ENCODE results near the gene PRKN. TPM values are rescaled to one million over a fixed set of nuclear protein-coding genes. Genes with fewer than 3 reads are reported as not detected.

The PRKN gene
- total and polyA plus RNA-seq, 2 experiments from 2014 or later: 1.2 to 2.3 TPM

DNA sequence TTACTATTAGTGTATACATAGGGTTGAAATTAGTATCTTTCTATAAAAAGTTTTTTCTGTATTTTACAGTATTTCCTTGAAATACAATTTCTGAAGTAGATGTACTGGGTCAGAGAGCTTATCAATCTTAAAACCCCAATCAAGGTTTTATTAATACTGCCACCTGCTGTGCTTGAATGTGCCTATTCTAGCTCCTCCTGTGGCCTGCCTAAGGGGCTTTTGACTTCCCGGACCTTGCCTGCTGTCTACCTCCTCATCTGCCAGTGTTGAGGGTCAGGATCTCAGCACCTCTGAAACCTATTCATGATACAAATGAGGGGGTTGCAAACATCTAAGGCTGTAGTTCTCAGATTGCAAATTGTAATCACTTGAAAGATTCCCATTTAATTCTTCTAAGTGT, 9.4 kb upstream of the PRKN start:
- DNase-seq: no peak
- Histone ChIP-seq H2AFZ (no peak overlapping the region), H4K20me1 (ENCODE audit: insufficient read depth) (no peaks in the 10 kb centered on the region), H3K4me1 (ENCODE audit: insufficient read depth) (no peaks in the 10 kb centered on the region), H3K9me3 (ENCODE audit: low read depth) (no peaks in the 10 kb centered on the region), H3F3A (ENCODE audit: insufficient read depth) (no peaks in the 10 kb centered on the region), H3K4me3 (no peak overlapping the region), H3K79me2 (ENCODE audit: insufficient read depth) (no peaks in the 10 kb centered on the region), H3K4me2 (ENCODE audit: unreplicated experiment) (no peak overlapping the region), H3K27ac (no peak overlapping the region), H3K27me3 (replicated peaks; ENCODE audit: insufficient read depth) (no peaks in the 10 kb centered on the region), H3K9me2 (ENCODE audit: insufficient read depth) (no peaks in the 10 kb centered on the region), H3K36me3 (ENCODE audit: low read depth) (no peaks in the 10 kb centered on the region), H3K9ac (no peak overlapping the region)
- WGBS, 2 experiments (ENCODE audit: low coverage in 1 of 2, low lambda C conversion rate in 2 of 2, missing lambda C conversion rate in 2 of 2): 0% methylated on average over 1 of the region's 1 CpG
- in situ Hi-C loops (cut with MboI): no loop called here
- TF ChIP-seq EZH2phosphoT487 (IDR thresholded peaks at IDR 0.05; ENCODE audit: insufficient read depth, low read depth) (no peak), EZH2 (IDR thresholded peaks at IDR 0.05; ENCODE audit: insufficient read depth, poor library complexity, severe bottlenecking) (no peak)

DNA sequence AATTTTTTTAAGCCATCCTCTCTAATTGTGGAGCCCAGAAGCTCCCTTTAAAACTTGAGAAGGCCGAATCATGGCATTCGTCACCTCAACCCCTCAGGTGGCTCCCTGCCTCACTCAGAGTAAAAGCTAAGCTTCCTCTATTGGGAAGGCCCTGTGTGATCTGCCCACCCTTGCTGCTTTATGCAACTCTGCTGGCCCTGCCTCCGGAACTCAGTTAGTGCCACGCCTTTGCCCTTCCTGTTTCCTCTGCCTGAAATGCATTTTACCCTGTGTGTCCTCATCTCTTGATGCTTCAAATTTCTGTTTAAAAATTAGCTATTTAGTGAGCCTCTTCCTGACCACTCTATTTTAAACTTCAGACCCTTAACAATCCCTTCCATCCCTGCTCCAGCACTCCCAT, 5.9 kb upstream of the PRKN start:
- Histone ChIP-seq H3K9me3 (ENCODE audit: low read depth) (no peaks in the 10 kb centered on the region), H3K4me1 (ENCODE audit: insufficient read depth) (no peaks in the 10 kb centered on the region), H3K27me3 (replicated peaks; ENCODE audit: insufficient read depth) (no peaks in the 10 kb centered on the region), H3K27ac (no peak overlapping the region), H3K79me2 (ENCODE audit: insufficient read depth) (no peaks in the 10 kb centered on the region), H2AFZ (peak overlapping the region; percentile 23; the same call in 1 of the 2 replicates), H3F3A (ENCODE audit: insufficient read depth) (no peaks in the 10 kb centered on the region), H4K20me1 (ENCODE audit: insufficient read depth) (no peaks in the 10 kb centered on the region), H3K4me2 (ENCODE audit: unreplicated experiment) (no peak overlapping the region), H3K9ac (no peak overlapping the region), H3K9me2 (ENCODE audit: insufficient read depth) (no peaks in the 10 kb centered on the region), H3K36me3 (ENCODE audit: low read depth) (no peaks in the 10 kb centered on the region), H3K4me3 (no peak overlapping the region)
- TF ChIP-seq EZH2 (IDR thresholded peaks at IDR 0.05; ENCODE audit: insufficient read depth, poor library complexity, severe bottlenecking) (no peak), EZH2phosphoT487 (IDR thresholded peaks at IDR 0.05; ENCODE audit: insufficient read depth, low read depth) (no peak)
- in situ Hi-C loops (cut with MboI): no loop called here
- no peak for DNase-seq
- 52 to 59% methylated on average over 4 of the region's 4 CpGs for WGBS, 2 experiments (ENCODE audit: low coverage in 1 of 2, low lambda C conversion rate in 2 of 2, missing lambda C conversion rate in 2 of 2)

DNA sequence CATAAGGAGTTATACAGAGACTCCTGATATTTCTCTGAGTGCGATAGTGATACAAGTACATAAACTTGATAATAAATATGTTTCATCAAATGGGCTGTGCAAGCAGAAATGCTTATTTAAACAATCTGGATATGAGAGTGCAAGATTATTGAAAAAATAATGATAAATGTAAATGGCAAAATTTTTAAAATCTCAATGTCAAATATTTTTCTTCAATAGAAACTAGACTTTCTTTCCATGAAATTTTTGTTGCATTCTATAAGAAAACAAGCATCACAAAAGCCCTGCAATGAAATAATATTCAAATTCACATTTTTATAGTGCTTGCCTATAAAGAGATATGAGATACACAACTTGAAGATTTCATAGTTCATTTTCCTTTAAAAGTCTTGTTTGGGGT, 2.9 kb upstream of the PRKN start:
- 88 to 94% methylated on average over 1 of the region's 1 CpG for WGBS, 2 experiments (ENCODE audit: low coverage in 1 of 2, low lambda C conversion rate in 2 of 2, missing lambda C conversion rate in 2 of 2)
- Histone ChIP-seq H3K36me3 (ENCODE audit: low read depth) (no peaks in the 10 kb centered on the region), H3K9ac (no peak overlapping the region), H3K4me1 (ENCODE audit: insufficient read depth) (no peaks in the 10 kb centered on the region), H3K9me3 (ENCODE audit: low read depth) (no peaks in the 10 kb centered on the region), H3K27me3 (replicated peaks; ENCODE audit: insufficient read depth) (no peaks in the 10 kb centered on the region), H4K20me1 (ENCODE audit: insufficient read depth) (no peaks in the 10 kb centered on the region), H3K79me2 (ENCODE audit: insufficient read depth) (no peaks in the 10 kb centered on the region), H2AFZ (no peak overlapping the region), H3K4me3 (no peak overlapping the region), H3K9me2 (ENCODE audit: insufficient read depth) (no peaks in the 10 kb centered on the region), H3F3A (ENCODE audit: insufficient read depth) (no peaks in the 10 kb centered on the region), H3K4me2 (ENCODE audit: unreplicated experiment) (no peak overlapping the region), H3K27ac (no peak overlapping the region)
- TF ChIP-seq EZH2phosphoT487 (IDR thresholded peaks at IDR 0.05; ENCODE audit: insufficient read depth, low read depth) (no peak), EZH2 (IDR thresholded peaks at IDR 0.05; ENCODE audit: insufficient read depth, poor library complexity, severe bottlenecking) (no peak)
- in situ Hi-C loops (cut with MboI): no loop called here
- no peak for DNase-seq

DNA sequence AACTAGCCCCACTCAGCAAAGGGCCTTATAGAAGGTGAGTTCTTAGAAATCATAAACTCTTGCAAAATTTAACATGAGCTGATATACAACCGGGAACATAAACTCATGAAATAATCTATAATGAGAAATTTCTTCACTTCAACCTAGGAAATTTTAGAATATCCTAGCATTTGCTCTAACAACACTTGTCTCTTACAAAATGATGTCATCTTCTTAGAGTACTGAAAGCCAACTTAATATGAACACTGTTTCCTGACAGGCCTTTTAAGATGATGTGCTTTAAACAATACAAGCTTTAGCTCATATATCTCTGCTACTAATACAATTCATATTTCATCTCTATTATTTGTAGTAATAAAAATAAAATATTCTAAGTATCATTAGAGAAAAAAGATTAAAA, 1.1 kb upstream of the PRKN start:
- Histone ChIP-seq H4K20me1 (ENCODE audit: insufficient read depth) (no peaks in the 10 kb centered on the region), H2AFZ (peak overlapping the region; percentile 99), H3K9me3 (ENCODE audit: low read depth) (no peaks in the 10 kb centered on the region), H3F3A (ENCODE audit: insufficient read depth) (no peaks in the 10 kb centered on the region), H3K36me3 (ENCODE audit: low read depth) (no peaks in the 10 kb centered on the region), H3K27ac (no peak overlapping the region), H3K4me2 (ENCODE audit: unreplicated experiment) (no peak overlapping the region), H3K9me2 (ENCODE audit: insufficient read depth) (no peaks in the 10 kb centered on the region), H3K27me3 (replicated peaks; ENCODE audit: insufficient read depth) (no peaks in the 10 kb centered on the region), H3K9ac (peak overlapping the region; percentile 89), H3K79me2 (ENCODE audit: insufficient read depth) (no peaks in the 10 kb centered on the region), H3K4me1 (ENCODE audit: insufficient read depth) (no peaks in the 10 kb centered on the region), H3K4me3 (no peak overlapping the region)
- TF ChIP-seq EZH2 (IDR thresholded peaks at IDR 0.05; ENCODE audit: insufficient read depth, poor library complexity, severe bottlenecking): no peak
- TF ChIP-seq EZH2phosphoT487 (IDR thresholded peaks at IDR 0.05; ENCODE audit: insufficient read depth, low read depth): no peak
- DNase-seq: no peak
- 46 to 47% methylated on average over 1 of the region's 1 CpG for WGBS, 2 experiments (ENCODE audit: low coverage in 1 of 2, low lambda C conversion rate in 2 of 2, missing lambda C conversion rate in 2 of 2)
- in situ Hi-C loops (cut with MboI): no loop called here

DNA sequence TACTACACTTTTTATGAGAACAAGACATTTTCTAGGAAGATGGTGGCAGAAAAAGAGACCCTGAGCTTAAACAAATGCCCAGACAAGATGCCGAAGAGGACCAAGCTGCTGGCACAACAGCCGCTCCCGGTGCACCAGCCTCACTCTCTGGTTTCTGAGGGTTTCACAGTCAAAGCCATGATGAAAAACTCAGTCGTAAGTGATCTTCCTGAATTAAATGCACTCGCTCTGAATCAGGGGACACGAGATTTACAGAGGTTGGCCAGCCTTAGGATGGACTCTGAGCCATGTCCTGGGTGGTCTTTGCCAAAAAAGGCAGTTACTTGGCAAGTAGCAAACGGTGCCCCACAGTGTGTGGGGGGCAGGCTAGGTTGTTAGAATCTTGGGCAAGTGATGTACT, 631 bp upstream of the PRKN start:
- Histone ChIP-seq H3F3A (ENCODE audit: insufficient read depth) (no peaks in the 10 kb centered on the region), H3K9me2 (ENCODE audit: insufficient read depth) (no peaks in the 10 kb centered on the region), H3K4me3 (peak overlapping the region; percentile 86), H3K9ac (peak overlapping the region; percentile 89), H2AFZ (peak overlapping the region; percentile 99), H3K79me2 (ENCODE audit: insufficient read depth) (no peaks in the 10 kb centered on the region), H4K20me1 (ENCODE audit: insufficient read depth) (no peaks in the 10 kb centered on the region), H3K27me3 (replicated peaks; ENCODE audit: insufficient read depth) (no peaks in the 10 kb centered on the region), H3K4me1 (ENCODE audit: insufficient read depth) (no peaks in the 10 kb centered on the region), H3K9me3 (ENCODE audit: low read depth) (no peaks in the 10 kb centered on the region), H3K27ac (peak overlapping the region; percentile 28), H3K4me2 (ENCODE audit: unreplicated experiment) (peak overlapping the region; percentile 88), H3K36me3 (ENCODE audit: low read depth) (no peaks in the 10 kb centered on the region)
- TF ChIP-seq EZH2phosphoT487 (IDR thresholded peaks at IDR 0.05; ENCODE audit: insufficient read depth, low read depth): no peak
- TF ChIP-seq EZH2 (IDR thresholded peaks at IDR 0.05; ENCODE audit: insufficient read depth, poor library complexity, severe bottlenecking): no peak
- in situ Hi-C loops (cut with MboI): no loop called here
- 1 to 4% methylated on average over 7 of the region's 7 CpGs for WGBS, 2 experiments (ENCODE audit: low coverage in 1 of 2, low lambda C conversion rate in 2 of 2, missing lambda C conversion rate in 2 of 2)
- peak; percentile 53 for DNase-seq
